Inferior parietal cortex (tissue), 1 donor: Measurements from ENCODE around the gene NUP93.
"Not testable (repeated sequence)": the region's sequence is repeated elsewhere in the genome, so short reads cannot be mapped to it uniquely, and the experiment has no call there.

Source experiments
- DNase-seq: peaks from one replicate; pipeline ENCODE4 v3.0.0-alpha.2; 2016; ENCODE audit errors: extremely low spot score

The NUP93 gene

DNA sequence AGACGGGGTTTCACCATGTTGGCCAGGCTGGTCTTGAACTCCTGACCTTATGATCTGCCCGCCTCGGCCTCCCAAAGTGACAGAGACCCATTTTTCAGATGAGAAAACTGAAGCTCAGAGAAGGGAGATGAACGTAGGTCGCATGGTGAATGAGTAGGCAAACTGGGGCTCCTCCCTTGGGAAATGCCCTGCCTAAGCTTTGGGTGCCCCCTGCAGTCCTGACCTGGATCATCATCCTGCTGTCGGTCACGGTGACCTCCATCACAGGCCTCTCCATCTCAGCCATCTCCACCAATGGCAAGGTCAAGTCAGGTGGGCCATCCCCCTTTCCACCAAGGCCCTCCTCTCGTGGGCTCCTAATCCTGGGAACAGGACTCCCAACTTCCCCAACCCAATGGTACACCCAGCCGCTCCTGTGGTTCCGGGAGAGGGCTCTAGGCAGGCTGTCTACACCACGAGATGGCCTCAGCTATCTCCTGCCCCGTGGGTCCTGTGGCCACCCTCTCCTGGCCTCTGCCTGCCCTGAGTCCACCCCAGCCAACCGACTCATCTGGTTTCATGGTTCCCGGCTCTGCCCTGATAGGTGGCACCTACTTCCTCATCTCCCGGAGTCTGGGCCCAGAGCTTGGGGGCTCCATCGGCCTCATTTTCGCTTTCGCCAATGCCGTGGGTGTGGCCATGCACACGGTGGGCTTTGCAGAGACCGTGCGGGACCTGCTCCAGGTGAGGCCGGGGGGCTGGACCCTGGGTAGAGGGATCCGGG lies 139.8 kb downstream of the NUP93 start:
- no peak for DNase-seq

GRCh38 chr16:56870276-56870888 lies 140.5 kb downstream of the NUP93 start:
- no peak for DNase-seq

DNA sequence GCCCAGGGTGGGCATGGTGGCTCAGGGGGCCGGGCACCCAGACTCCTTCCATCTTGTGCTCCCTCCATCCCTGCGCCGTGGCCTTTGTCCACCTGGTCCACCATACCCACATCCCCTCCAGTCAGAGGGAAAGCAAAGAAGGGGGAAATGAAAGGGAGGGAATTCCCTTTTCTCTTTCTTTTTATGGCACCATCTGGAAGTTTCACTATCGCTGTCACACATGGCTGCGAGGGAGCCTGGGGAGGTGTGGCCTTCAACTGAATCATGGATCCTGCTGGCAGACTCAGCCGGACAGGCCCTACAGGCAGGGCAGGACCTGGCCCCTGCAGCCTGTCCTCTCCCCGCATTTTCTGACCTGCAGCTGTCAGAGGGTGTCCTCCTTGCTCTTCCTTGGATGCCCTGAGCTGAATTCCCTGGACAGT lies 141.3 kb downstream of the NUP93 start:
- DNase-seq, result no peak

DNA sequence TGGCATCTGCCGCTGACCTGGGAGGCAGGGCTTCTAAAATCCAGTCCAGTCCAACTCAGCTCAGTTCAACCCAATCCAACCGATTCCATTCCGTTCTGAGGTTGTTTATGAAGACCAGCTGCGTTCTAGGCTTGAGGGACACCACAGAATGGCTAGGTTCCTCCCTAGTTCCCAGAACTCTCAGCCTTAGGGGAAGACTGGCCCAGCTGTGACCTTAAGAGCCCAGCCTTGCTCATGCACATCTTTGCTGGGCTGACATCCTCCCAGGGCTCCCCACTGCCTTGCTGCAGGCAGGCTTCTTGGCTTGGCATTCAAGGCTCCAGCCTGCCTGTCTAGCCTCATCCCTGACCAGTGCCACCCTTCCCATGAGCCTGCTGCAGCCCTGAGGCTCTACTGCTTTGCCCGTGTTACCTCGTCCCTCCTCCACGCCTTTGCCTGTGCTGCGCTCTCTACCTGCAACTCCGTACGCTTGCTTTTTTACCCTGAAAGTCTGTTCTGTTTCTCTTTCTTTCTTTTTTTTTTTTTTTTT lies 143.0 kb downstream of the NUP93 start:
- no peak for DNase-seq

DNA sequence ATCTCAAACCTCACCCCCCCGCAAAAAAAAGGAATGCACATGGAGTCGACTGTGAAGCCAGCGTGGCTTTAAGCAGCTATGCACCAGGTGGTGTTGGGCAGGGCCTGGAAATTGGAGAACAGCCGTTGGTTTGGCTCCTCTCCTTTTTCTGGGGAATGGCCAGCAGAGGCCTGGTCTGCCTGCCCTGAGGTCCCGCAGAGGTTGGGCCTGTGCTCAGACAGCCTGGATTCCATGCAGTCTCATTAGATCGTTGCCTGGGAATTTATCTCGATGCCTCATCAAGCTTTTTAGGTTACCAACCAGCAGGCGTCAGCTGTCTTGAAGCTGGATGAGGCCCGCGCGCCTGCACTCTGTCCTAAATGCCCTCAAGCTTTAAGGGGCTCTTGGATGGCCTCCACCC lies 144.9 kb downstream of the NUP93 start:
- no peak for DNase-seq

GRCh38 chr16:56876048-56876447 lies 146.1 kb downstream of the NUP93 start:
- DNase-seq, result no peak

DNA sequence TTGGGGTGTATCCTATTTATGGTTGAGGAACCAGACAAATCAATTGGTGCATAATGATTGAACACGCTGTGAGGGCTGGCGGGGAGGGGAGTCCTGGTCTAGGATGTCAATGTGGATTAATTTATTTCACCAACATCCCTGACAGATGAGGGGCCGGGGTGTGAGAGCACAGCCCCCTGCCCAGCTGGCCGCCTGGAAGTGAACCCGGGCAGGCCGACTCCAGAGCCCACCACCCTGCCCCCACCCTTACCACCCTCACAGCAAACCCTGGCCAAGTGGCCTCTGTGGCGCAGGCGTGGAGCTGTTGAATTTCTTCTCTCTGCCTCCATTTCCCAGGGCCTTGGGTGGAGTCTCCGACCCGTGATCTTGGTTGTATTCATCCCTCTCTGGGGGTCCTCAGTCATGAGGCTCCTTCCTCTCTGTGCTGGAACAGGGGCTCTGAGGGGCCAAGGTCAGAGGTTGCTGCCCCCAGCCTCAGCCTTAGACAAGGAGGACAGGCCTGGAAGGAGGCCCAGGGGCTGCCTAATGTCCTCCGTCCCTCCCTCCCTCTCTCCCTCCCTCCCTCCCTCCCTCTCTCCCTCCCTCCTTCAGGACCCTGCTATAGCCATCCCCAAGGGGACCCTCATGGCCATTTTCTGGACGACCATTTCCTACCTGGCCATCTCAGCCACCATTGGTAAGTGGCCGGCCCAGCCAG lies 147.7 kb downstream of the NUP93 start:
- no peak for DNase-seq

- DNase-seq, result no peak
These were observed 148.4 kb downstream of the NUP93 start for GRCh38 chr16:56878282-56878854.

DNA sequence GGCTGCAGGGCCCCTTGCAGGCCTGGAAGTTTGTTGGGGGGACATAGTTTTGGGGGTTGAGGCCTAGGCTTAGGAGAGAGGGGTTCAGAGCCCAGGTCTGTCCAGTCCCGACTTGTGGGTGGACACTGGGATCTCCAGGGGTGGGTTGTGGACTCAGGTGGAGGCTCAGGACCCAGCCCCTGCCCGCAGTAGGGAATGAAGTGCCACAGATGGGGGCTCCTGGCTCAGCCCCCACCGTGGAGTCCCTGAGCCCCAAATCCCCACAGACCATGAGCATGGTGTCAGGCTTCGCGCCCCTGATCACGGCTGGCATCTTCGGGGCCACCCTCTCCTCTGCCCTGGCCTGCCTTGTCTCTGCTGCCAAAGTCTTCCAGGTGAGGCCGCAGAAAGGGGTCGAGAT lies 149.3 kb downstream of the NUP93 start:
- DNase-seq, result no peak

DNA sequence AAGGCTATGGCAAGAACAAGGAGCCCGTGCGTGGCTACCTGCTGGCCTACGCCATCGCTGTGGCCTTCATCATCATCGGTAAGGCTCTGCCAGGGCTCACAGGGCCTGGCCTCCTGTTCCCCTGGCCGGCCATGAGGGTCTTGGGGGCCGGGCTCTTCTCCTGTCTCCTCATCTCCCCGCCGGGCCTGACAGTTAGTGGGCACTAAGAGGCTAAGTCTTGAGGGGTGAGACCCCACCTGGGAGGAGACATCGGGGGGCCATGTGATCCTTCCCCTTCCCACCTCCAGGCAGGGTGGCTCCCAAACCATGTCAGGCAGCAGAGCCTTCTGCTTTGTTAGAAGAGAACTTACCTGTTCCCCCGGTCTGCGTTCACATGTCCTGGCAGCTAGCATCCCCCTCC lies 150.2 kb downstream of the NUP93 start:
- no peak for DNase-seq

- DNase-seq, result no peak
These were observed 150.8 kb downstream of the NUP93 start for GRCh38 chr16:56880685-56881084.

GRCh38 chr16:56882077-56882800 lies 152.3 kb downstream of the NUP93 start:
- DNase-seq, result no peak

GRCh38 chr16:56883586-56883985 lies 153.7 kb downstream of the NUP93 start:
- no peak for DNase-seq

- no peak for DNase-seq
These were observed 154.2 kb downstream of the NUP93 start for GRCh38 chr16:56884026-56884582.

DNA sequence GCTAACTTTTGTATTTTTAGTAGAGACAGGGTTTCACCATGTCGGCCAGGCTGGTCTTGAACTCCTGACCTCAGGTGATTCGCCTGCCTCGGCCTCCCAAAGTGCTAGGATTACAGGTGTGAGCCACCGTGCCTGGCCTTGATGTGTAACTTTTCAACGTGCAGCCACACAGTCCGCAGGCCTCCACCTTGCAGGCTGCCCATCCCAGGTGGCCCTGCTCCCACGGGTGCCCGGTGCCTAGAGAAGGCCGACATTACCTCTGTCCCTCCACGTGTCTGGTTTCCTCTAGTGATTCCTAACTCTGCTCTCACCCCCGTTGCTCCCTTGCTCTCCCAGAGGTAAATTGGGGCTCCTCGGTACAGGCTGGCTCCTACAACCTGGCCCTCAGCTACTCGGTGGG lies 155.0 kb downstream of the NUP93 start:
- DNase-seq, result not testable (repeated sequence)

GRCh38 chr16:56885446-56886162 lies 155.7 kb downstream of the NUP93 start:
- DNase-seq, result no peak

DNA sequence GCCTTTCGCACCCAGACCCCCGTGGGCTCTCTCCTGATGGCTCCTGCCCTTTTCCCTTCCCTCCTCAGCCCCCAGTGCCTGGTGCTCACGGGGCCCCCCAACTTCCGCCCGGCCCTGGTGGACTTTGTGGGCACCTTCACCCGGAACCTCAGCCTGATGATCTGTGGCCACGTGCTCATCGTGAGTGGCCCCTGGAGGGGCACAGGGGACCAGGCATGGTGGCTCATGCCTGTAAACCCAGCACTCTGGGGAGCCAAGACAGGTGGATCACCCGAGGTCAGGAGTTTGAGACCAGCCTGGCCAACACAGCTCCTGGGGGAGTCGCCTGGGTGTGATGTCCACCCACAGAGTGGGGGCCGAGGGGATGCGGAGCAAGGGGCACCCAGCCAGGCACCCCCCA lies 156.4 kb downstream of the NUP93 start:
- no peak for DNase-seq

GRCh38 chr16:56886826-56887225 lies 156.9 kb downstream of the NUP93 start:
- DNase-seq, result no peak

GRCh38 chr16:56888806-56889205 lies 158.9 kb downstream of the NUP93 start:
- DNase-seq, result no peak

DNA sequence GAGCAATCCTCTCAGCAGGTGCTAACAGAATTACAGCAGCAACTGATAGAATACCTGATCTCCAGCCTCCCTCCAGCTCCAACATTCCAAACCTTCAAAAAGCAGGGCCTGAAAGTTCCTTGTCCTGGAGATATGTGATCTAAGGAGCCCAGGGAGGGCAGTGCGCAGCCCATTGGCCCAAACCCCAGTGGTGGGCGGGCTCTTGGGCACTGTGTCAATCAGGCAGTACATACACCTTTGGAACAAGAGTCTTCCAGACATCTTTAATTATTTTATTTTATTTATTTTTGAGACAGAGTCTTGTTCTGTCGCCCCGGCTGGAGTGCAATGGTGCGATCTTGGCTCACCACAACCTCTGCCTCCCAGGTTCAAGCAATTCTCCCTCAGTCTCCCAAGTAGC lies 159.3 kb downstream of the NUP93 start:
- DNase-seq, result no peak

- no peak for DNase-seq
These were observed 161.8 kb downstream of the NUP93 start for GRCh38 chr16:56891685-56892084.
